ENCODE measurements around the gene ZNF276. TPM values are rescaled to one million over a fixed set of nuclear protein-coding genes. Genes with fewer than 3 reads are reported as not detected.
"Not testable (repeated sequence)": the region's sequence is repeated elsewhere in the genome, so short reads cannot be mapped to it uniquely, and the experiment has no call there.

The ZNF276 gene
- total RNA-seq, 1 experiment from 2014 or later, result 10.6 TPM

DNA sequence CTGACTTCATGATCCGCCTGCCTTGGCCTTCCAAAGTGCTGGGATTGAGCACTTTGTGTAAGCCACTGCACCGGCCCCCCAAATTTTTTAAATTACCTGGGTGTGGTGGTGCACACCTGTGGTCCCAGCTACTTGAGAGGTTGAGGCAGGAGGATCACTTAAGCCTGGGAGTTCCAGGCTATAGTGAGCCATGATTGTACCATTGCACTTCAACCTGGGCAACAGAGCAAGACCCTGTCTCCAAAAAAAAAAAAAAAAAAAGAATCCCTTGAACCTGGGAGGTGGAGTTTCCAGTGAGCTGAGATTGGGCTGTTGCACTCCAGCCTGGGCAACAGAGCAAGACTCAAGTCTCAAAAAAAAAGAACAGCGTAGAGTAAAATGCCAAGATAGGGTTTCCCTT is 15.2 kb downstream of the ZNF276 start:
- no peak for DNase-seq (ENCODE audit: low read depth)

GRCh38 chr16:89737341-89738071 is 16.2 kb downstream of the ZNF276 start:
- no peak for DNase-seq (ENCODE audit: low read depth)

DNA sequence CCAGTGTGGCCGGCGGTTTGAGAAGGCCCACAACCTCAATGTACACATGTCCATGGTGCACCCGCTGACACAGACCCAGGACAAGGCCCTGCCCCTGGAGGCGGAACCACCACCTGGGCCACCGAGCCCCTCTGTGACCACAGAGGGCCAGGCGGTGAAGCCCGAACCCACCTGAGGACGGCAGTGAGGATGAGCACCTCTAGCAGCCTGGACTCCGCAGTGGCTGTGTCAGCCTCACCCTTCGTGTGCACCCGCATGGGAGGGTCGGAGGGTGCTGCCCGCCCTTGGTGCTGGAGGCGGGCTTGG is 16.7 kb downstream of the ZNF276 start:
- no peak for DNase-seq (ENCODE audit: low read depth)

DNA sequence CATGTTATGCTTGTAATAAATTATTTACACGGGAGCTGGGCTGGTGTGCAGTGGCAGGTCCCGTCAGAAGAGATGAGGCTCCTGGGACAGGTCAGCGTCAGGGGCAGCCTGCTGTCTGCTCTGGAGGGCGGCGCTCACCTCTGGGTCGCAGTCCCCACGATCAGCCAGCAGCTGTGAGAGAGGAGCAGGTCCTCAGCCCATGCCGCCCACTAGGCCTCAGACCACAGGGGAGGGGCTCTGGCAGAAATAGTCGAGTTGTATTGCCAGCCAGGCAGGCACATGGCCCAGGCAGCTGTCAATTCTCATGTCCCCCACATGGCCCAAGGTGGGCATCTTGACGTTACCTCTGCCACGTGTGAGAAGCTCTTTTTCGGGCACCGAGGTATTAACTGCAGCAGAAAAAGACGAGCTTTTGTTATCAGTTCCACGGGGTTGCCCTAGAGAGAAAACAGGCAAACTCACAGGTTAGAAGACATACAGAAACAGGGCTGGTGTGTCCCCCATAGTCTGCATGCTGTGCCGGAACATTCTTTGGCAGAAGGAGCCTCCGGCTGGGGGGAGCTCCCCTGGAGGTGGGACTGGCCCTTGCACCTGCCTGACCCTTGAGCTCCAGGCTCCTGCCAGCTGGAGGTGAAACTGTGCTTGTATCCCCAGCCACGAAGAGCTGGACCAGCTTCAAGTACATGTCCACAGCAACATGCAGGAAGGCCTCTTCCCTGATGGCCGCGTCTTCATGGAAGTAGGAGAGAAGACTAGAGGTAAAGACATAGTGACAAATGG is 17.4 kb downstream of the ZNF276 start:
- DNase-seq (ENCODE audit: low read depth), result no peak

DNA sequence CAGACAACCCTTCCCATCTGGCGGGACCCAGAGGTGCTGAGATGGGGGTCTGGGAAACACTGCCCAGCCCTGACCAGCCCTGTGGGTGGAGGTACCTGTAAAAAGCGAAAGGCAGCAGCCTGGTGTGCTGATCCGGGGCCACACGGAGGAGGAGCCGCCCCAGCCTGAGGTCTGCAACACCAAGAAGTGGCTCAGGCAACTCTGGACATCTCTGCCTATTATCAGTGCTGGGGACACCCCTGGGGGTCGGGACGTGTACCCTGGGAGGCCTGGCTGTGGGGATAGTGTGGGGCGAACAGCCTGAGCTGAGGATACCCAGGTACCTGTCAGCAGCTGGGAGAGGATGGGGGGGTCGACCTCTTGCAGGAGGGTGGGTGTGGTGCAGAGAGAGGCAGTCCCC is 18.0 kb downstream of the ZNF276 start:
- no peak for DNase-seq (ENCODE audit: low read depth)

DNA sequence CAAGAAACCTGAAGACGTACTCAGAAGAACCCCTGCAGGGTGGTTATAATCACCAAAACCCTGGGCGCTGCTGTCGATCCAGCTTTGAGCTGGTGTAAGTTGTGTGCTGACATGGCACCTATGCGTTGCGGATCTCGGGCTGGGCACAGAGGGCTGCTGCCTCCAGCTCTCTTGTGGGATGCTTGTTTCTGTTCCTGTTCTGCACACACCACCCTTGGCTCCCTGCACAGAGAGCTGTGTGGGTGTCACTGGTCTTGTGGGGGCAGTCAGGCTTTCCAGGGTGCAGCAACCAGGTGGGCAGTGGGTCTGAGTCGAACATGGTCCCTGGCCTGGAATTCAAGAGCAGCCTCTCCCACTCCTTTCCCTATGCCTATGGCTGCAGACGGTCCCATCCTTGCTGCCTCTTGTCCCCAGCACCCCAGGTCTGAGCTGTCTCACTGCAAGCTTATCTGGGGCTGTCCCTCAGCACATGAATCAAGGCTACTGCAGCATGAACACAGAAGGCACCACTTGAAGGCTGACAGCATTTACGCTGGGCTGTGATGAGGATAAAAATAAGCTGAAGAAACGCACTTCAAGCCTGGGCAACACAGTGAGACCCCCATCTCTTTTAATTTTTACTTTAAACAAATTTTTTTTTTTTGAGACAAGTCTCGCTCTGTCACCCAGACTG is 20.1 kb downstream of the ZNF276 start:
- no peak for DNase-seq (ENCODE audit: low read depth)

DNA sequence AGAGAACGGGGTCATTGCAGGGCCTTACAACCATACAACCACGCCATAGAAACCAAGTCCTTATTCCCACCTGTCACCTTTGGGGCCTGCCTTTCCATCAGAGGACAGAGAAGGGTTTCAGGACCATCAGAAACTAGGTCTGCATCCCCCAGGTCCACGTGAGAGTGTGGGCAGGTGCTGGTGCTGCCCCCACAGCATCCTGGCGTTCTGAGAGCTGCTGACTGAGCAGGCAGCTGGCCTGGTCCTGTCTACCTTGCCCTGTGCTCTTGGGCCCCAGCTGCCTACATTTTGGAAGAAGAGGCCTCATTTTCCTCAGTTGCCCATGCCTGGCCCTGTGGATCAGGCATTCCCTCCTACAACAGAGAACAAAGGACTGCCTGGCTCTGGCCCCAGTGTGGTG is 21.6 kb downstream of the ZNF276 start:
- DNase-seq (ENCODE audit: low read depth), result no peak

GRCh38 chr16:89744813-89745212 is 23.5 kb downstream of the ZNF276 start:
- no peak for DNase-seq (ENCODE audit: low read depth)

- DNase-seq (ENCODE audit: low read depth), result no peak
Measured at GRCh38 chr16:89746043-89746442, 24.7 kb downstream of the ZNF276 start.

DNA sequence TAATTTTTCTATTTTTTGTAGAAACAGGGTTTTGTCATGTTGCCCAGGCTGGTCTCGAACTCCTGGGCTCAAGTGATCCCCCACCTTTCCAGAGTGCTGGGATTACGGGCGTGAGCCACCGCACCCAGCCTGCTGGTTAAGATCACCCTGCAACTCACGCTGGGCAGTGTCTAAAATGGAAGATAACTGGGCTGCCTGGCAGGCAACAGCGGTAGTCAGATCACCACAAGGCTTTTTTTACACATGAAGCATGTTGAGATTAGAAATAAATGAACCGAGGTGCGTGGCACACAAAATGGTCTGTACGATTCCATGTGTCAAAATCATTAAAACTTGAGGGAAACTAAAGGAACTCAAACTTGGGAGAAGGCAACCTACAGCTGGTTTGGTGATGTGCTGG is 26.7 kb downstream of the ZNF276 start:
- no peak for DNase-seq (ENCODE audit: low read depth)

DNA sequence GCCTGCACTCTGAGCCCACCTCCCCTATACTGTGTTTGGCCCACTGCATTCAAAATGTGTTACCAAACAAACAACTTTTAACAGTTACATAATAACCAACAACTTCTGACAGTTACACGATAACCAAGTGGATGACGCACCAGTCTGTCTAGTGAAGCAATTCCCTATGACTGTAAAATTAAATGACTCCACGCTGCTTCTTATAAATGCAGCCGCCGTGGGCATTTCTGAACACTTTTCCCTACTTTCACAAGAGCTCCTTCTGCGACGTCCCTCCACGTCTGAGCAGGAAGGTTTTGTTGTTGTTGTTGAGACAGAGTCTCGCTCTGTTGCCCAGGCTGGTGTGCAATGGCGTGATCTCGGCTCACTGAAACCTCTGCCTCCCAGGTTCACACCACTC is 27.6 kb downstream of the ZNF276 start:
- no peak for DNase-seq (ENCODE audit: low read depth)

- DNase-seq (ENCODE audit: low read depth), result no peak
Measured at GRCh38 chr16:89749637-89750036, 28.3 kb downstream of the ZNF276 start.

DNA sequence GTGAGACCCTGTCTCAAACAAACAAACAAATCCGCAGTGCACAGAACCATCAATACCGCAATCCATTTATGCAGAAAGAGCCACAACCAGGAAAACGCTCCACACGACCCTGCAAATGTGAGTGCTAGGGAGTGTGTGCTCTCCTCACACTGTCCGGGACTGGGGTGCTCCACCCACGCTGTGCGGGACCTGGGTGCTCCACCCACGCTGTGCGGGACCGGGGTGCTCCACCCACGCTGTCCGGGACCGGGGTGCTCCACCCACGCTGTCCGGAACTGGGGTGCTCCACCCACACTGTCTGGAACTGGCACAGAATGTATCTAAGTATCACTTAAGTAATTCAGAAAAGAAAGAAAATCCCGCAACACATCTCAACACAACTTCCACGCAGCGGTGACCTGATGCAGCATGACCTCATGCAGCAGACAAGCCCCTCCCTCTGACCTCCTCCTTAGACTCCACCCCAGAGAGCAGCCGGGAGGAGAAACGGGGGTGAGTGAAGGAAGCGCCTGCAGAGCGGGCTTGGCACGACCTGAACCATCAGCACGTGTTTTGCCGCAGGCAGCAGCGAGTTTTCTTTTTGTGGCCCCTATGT is 38.5 kb downstream of the ZNF276 start:
- DNase-seq (ENCODE audit: low read depth), result no peak

DNA sequence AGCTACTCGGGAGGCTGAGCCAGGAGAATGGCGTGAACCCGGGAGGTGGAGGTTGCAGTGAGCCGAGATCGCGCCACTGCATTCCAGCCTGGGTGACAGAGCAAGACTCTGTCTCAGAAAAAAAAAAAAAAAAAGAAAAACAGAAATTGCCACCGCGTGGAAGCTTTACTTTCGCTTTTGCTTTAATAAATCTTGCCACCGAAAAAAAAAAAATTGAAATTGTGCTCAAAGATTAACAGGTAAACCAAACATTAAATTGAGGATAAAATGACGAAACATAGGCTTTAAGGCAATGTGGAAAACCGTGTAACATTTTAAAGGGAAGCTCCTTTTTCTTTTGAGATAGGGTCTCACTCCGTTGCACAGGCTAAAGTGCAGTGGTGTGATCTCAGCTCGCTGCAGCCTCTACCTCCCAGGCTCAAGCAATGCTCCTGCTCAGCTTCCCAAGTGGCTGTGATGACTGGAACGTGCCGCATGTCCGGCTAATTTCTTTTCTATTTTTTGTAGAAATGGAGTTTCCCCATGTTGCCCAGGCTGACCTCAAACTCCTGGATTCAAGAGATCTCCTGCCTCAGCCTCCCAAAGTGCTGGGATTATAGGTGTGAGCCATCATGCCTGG is 40.1 kb downstream of the ZNF276 start:
- no peak for DNase-seq (ENCODE audit: low read depth)

- DNase-seq (ENCODE audit: low read depth), result no peak
Measured at GRCh38 chr16:89764711-89765201, 43.4 kb downstream of the ZNF276 start.

DNA sequence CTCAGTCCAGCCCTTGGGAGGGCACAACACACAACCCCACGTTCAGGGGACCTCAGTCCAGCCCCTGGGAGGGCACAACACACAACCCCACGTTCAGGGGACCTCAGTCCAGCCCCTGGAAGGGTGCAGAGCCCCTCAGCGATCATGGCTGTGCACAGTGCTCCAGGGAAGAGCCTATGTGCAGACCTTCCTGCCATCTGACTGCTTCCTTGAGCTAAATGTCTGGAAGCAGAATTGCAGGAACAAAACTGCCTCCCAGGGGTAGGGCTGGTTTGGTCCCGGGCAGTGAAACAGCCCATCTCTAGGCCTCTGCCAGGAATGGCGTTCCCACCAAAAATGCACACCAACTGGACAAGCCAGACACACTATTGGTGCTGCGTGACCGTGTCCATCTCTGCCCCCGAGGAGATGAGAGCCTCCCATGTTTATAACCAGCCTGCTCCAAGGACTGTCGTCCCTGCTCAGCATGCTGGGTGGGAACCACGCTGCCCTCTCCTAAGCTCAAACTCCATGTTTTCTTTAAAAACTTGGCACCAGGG is 44.0 kb downstream of the ZNF276 start:
- no peak for DNase-seq (ENCODE audit: low read depth)

DNA sequence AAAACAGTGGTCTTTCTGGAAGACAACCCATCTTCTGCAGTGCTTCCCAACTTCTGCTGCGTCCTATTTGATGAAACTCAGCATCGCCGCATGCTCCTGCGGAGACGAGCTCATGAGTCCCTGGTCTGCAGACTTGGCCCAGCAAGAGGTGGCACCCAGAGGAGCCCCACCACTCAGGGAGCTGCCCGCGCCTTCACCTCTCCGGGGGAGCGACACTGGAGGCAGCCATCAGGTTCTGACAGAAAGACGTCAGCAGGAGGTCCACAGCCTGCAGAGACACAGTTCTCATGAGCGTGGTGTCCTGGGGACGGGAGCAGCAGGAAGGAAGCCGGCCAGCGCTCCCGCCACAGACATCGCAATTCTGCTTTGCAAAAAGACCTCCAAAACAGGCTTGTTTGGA is 49.0 kb downstream of the ZNF276 start:
- DNase-seq (ENCODE audit: low read depth), result no peak

GRCh38 chr16:89775223-89775622 is 53.9 kb downstream of the ZNF276 start:
- no peak for DNase-seq (ENCODE audit: low read depth)

- not testable (repeated sequence) for DNase-seq (ENCODE audit: low read depth)
Measured at GRCh38 chr16:89778211-89778610, 56.9 kb downstream of the ZNF276 start.

DNA sequence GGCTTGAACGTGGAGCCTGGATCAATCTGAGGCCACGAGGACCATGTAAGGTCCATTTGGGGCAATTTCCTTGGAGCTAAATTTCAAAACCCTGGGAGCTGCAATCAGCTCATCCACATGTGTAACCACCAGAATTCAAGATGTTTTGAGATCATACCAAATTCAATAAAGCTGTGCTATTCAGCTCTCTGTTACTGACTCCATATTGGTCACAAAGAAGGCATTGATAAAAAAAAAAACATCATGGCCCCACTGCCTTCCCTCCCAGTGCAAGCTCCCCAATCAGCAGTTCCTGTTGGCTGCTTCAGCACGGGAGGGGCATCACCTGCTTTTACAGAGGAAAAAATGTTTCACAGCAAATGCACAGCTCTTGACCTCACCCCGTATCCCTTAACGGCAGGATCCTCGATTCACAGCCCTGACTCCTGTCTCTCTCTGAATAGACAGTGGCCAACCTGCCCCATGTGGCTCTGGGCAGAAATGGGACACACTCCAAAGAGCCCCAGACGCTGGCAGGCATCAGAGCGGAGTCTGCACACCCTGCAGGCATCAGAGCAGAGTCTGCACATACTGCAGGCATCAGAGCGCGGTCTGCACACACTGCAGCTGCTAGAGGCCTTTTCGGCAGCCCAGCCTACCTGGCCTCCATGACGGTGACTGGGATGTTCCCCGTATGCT is 58.0 kb downstream of the ZNF276 start:
- DNase-seq (ENCODE audit: low read depth), result no peak

- no peak for DNase-seq (ENCODE audit: low read depth)
Measured at GRCh38 chr16:89779909-89780305, 58.6 kb downstream of the ZNF276 start.
